NCI-H69 (cell line): ENCODE measurements around the gene ZFP2.
"Not testable (repeated sequence)": the region's sequence is repeated elsewhere in the genome, so short reads cannot be mapped to it uniquely, and the experiment has no call there.

Experiments
- DNase-seq: peaks from one replicate; lab custom pipeline; 2025; lab: John Stamatoyannopoulos, UW

The ZFP2 gene

DNA sequence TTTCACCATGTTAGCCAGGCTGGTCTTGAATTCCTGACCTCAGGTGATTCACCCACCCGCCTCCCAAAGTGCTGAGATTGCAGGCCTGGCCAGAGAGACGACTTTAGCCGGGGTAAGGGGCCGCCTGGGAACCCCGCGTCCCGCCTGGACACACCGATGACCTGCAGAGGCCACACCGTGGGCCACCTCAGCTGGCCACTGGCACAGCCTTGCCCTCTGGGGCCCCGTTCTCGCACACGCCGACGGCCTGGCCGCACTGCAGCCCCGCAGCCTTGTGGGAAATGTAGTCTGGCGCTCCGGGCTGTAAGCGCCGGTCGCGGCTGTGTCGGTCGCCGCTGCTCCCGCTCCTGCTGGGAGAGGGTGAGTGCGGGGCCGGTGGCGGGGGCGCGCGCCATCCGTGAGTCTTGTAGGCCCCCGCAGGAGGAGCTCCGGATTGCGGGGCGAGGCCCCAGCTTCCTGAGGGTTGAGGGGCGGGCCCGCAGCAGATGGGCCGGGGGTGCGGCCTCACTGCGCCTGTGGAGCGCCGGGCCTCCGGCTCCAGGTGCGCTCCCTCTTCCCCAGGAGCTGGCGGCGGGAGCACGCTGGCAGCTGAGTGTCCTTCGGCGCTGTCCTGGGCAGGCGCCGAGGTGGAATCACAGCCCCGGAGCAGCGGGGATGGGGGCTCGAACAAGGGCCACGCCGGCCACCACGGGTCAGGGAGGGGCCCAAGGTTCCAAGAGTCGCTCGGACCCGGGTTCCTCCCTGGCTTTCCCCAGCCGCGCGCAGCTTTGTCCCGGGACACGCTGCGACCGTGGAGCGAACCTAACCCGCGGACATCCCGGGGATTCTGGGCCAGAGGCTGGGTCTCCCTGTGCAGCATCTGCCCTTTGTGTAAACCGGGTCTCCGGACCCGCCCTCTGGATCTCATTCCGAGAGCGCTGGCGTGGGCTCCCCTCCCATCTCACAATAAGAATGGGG lies at the start of gene ZFP2:
TSS of gene ZFP2 (plus strand) at position 299 of the 957 bp plus-strand sequence. CDS start 35,401 bp downstream, outside the sequence.
- peak; percentile 88 for DNase-seq

GRCh38 chr5:178849316-178849715 lies 46.4 kb upstream of the ZFP2 start:
- DNase-seq = no peak

- no peak for DNase-seq
Measured at GRCh38 chr5:178851951-178852350, 43.8 kb upstream of the ZFP2 start.

GRCh38 chr5:178854284-178854683 lies 41.4 kb upstream of the ZFP2 start:
- DNase-seq = no peak

- peak; percentile 97 for DNase-seq
Measured at GRCh38 chr5:178859625-178860521, 35.8 kb upstream of the ZFP2 start, which contains the start of gene ZNF354B. Gene ZNF354B (plus strand): TSS chr5:178859953. CDS start chr5:178861048, 1,095 bp downstream.

DNA sequence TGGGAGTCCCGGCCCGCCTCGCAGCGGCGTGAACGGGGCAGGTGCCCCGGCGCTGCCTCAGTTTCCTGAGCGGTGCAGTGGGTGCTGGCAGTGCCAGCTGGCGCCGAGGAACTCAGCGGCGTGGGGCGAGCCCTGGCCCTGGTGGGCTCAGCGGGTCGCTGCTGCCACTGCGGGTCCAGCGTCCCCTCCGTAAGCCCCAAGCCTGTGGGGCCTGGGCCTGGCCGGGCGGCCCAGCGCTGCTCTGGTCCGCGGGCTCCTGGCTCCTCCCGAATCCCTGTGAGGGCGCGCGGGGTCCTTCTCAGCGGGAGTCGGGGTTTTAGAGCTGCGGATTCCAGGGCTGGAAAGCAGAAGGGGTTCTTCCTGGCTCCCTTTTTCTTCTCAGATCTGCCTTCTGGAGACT lies 35.1 kb upstream of the ZFP2 start:
- not testable (repeated sequence) for DNase-seq

GRCh38 chr5:178861627-178862026 lies 34.1 kb upstream of the ZFP2 start:
- no peak for DNase-seq

DNA sequence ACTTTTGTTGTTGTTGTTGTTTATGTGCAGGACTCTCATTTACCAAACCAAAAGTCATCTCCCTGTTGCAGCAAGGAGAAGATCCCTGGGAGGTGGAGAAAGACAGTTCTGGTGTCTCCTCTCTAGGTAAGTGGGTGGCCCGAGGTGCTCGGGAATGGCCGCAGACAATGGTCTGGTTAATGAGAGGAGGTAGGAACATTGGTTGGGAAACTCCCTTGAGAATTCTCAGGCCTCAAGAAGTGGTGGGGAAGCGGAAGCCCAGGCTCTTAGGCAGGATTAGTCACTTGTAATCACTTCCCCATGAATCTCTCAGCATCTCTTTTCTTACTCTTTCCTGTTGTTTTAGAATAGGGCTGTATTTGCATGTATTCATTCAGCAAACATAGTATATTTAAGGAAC lies 28.8 kb upstream of the ZFP2 start:
- no peak for DNase-seq

GRCh38 chr5:178869577-178869976 lies 26.1 kb upstream of the ZFP2 start:
- DNase-seq = no peak

DNA sequence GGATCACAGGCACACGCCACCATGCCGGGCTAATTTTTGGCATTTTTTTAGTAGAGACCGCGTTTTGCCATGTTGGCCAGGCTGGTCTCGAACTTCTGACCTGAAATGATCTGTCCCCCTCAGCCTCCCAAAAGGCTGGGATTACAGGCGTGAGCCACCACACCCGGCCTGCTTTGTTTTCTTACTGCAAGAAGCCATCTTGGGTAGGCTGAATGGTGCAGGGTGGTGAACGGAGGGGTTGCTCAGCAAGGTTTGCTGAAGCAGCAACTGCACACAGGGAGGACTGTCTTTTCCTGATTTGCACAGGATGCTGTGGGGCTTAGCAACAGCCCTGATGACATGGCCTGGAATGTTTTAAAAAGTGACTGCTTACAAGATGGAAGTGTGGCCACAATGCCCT lies 25.3 kb upstream of the ZFP2 start:
- no peak for DNase-seq

DNA sequence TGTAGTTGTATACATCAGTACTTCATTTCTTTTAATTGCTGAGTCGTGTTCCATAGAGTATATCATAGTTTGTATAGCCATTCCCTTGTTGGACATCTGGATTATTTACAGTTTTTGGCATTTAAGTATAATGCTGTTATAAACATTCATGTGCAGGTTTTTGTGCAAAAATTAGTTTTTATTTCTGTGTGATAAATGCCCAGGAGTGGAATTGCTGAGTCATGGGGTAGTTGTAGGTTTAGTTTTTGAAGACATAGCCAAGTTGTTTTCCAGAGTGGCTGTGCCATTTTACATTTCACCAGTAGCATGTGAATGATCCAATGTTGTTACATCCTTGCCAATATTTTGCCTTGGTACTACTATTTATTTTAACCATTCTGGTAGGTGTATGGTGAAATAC lies 23.4 kb upstream of the ZFP2 start:
- DNase-seq = no peak

DNA sequence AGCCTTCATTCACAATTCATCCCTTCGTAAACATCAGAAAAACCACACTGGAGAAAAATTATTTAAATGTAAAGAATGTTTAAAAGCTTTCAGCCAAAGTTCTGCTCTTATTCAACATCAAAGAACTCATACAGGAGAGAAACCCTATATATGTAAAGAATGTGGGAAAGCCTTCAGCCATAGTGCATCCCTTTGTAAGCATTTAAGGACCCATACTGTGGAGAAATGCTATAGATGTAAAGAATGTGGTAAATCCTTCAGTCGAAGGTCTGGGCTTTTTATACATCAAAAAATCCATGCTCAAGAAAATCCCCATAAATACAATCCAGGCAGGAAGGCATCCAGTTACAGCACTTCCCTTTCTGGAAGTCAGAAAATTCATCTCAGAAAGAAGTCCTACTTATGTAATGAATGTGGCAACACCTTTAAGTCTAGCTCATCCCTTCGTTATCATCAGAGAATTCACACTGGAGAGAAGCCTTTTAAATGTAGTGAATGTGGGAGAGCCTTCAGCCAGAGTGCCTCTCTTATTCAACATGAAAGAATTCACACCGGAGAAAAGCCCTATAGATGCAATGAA lies 12.5 kb upstream of the ZFP2 start:
- not testable (repeated sequence) for DNase-seq

DNA sequence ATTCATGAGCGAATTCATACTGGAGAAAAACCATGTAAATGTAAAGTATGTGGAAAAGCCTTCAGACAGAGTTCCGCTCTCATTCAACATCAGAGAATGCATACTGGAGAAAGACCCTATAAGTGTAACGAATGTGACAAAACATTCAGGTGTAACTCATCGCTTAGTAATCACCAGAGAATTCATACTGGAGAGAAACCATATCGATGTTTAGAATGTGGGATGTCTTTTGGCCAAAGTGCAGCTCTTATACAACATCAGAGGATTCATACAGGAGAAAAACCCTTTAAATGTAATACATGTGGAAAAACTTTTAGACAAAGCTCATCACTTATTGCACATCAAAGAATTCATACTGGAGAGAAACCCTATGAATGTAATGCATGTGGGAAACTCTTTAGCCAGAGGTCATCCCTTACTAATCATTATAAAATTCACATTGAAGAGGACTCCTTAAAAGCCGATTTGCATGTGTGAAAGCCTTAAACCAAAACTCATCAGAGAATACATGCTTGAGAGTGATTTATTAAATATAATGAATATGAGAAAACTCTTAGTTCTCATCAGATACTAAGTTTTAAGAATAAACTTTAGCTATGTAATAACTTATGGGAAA lies 11.8 kb upstream of the ZFP2 start:
- DNase-seq = no peak

DNA sequence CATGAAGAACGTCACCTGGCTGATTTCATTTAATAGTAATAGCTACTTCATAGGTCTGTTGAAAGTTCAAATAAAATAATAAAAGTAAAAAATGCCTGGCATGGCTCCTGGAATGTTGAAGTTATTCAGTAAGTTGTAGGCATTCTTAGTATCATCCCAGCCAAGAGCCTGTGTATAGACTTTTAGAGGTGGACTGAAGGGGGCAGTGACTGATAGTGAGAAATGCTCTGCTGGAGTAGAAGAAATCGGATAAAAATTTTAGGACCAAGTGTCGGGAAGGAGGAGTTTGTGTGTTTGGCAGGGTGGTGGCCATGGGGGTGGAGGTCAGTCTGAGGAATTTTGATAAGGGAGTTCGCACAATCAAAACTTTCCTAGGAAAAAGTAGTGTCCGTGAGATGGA lies 3.6 kb downstream of the ZFP2 start:
- no peak for DNase-seq

DNA sequence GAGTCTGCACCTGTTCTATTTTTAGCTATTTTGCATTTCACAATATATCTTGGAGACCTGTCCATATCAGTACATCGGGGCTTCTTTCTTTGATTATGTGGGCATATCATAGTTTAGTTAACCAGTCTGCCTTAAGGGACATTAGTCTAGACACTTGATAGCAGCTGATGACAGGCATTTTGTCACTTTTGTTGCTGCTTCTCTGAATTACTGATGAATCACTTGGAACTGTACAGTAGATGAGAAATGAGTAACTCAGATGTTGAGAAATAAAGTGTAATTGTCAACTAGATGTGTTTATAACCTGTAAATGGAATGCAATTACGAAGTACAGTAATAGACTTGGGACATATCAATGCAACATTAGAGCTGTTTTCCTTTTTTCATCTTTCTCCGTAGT lies 7.1 kb downstream of the ZFP2 start:
- DNase-seq = no peak

DNA sequence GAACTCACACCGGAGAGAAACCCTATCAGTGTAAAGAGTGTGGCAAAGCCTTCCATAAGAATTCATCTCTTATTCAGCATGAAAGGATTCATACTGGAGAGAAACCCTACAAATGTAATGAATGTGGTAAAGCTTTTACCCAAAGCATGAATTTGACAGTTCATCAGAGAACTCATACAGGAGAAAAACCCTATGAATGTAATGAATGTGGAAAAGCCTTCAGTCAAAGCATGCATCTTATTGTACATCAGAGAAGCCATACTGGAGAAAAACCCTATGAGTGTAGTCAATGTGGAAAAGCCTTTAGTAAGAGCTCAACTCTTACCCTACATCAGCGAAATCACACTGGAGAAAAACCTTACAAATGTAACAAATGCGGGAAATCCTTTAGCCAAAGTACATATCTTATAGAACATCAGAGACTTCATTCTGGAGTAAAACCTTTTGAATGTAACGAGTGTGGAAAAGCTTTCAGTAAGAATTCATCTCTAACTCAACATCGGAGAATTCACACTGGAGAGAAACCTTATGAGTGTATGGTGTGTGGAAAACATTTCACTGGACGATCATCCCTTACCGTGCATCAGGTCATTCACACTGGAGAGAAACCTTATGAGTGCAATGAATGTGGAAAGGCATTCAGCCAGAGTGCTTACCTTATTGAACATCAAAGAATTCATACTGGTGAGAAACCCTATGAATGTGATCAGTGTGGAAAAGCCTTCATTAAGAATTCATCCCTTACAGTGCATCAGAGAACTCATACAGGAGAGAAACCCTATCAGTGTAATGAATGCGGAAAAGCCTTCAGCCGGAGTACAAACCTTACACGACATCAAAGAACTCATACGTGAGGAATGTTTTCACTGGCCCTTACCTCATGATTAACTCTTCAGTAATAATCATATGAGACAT lies 36.4 kb downstream of the ZFP2 start:
- DNase-seq = no peak

DNA sequence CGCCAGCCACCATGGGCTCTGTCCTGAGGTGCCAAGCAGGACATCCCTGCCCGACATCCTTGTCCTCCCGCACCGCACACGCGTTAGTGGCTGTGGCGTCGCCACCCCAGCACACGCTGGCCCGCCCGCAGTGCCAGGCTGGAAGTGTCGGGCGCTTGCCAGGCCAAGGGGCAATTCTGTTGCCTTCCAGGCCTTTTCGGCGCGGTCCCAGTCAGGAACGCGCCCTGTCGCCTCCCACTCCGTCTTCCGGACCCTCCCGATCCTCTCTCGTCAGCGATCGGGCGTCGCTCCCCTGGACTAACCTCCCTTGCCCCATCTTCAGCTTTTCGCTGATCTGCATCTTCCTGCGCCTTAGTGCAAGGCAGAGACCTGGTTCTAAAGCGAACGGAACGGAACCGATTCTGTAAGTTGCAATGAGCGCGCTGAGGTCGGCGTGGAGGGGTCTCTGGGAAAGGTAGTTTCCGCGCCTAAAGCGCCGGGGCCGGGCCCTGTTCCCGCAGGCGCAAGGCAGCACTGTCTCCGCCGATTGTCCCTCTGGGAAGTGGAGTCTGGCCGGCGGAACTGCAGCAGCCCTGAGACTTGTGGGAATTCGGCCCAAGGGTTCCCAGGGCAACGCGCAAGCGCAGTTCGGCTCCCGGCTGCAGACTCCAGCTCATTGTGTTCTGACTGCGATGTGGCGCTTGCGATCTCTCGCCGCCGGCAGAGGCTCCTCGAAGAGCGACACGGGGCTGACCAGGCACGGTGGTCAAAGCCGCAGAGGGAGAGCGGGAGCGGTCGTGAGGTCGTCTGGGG lies 45.1 kb downstream of the ZFP2 start, which contains the start of gene ZNF454:
TSS of gene ZNF454 (plus strand) at position 630 of the 792 bp plus-strand sequence. CDS start 1,594 bp downstream, outside the sequence.
- DNase-seq = no peak

- no peak for DNase-seq
Measured at GRCh38 chr5:178941361-178941760, 45.6 kb downstream of the ZFP2 start.

GRCh38 chr5:178965465-178966055 lies 69.8 kb downstream of the ZFP2 start:
- DNase-seq = no peak
